ENCODE results near the gene CHI3L1. TPM values are rescaled to one million over a fixed set of nuclear protein-coding genes. Genes with fewer than 3 reads are reported as not detected.

Gene CHI3L1
- total RNA-seq, 1 experiment from 2014 or later, result not detected

DNA sequence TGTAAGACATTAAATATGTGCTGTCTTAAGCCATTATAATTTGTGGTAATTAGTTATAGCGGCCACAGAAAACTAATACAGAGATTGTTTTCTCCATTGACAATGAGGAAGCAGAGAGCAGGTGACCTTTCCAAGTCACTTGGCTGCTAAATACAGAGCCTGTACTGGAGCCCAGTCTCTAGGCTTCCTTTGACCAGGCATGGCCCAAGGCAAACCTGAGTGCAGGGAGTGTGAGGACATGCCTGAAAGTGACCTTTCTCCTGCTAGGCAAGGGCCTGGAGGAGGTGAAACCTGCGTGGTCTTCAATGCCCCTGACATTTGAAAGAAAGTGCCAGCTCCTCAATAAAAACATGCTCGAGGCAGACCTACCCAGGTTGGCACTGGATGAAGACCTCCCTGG is 12.5 kb upstream of the CHI3L1 start:
- no peaks in the 10 kb centered on the region for H3K4me1 ChIP-seq (ENCODE audit: insufficient read depth, low read length)
- H2AK5ac ChIP-seq (ENCODE audit: insufficient read length, low read length), result no peak overlapping the region
- no peak overlapping the region for H2BK120ac ChIP-seq (ENCODE audit: low read depth, low read length, poor library complexity, severe bottlenecking)
- no peak overlapping the region for H4K8ac ChIP-seq (replicated peaks; ENCODE audit: insufficient read length, low read depth, low read length)
- no peak for DNase-seq
- H4K5ac ChIP-seq (ENCODE audit: insufficient read length, low read depth, low read length), result no peak overlapping the region
- Mint-ChIP-seq H3K4me3 (no peak overlapping the region), H3K4me1 (peaks cover 2 to 7% of the 10 kb centered on the region in 2 experiments; a peak in 2 of 4 replicates), H3K9me3 (peaks cover 2 to 3% of the 10 kb centered on the region in 2 experiments; a peak in 3 of 5 replicates), H3K36me3 (ENCODE audit: insufficient read depth in 1 of 3, low read depth in 3 of 3) (no peaks in the 10 kb centered on the region), H3K27me3 (ENCODE audit: low read depth) (peaks cover 24% of the 10 kb centered on the region), H3K27ac (no peak overlapping the region)
- H3K4ac ChIP-seq (ENCODE audit: low read depth, low read length), result no peak overlapping the region
- H2BK20ac ChIP-seq (ENCODE audit: low read depth, low read length, poor library complexity, severe bottlenecking), result no peak overlapping the region
- H3K23ac ChIP-seq (ENCODE audit: insufficient read length, low read depth, low read length), result no peak overlapping the region
- no peak for TF ChIP-seq CTCF (conservative IDR thresholded peaks at IDR 0.05)
- H3K27me3 ChIP-seq (ENCODE audit: insufficient read depth, low read length), result peaks cover 2% of the 10 kb centered on the region; the same call in 1 of the 2 replicates
- no peak overlapping the region for H3K56ac ChIP-seq (ENCODE audit: insufficient read length, low read depth, low read length)
- H3K18ac ChIP-seq (ENCODE audit: insufficient read length, low read depth, low read length), result no peak overlapping the region
- H3K79me1 ChIP-seq (ENCODE audit: insufficient read depth, low read depth, low read length, poor library complexity, severe bottlenecking), result no peaks in the 10 kb centered on the region
- H3K4me2 ChIP-seq (ENCODE audit: insufficient read depth, insufficient read length, low read length), result no peak overlapping the region
- no peak overlapping the region for H4K91ac ChIP-seq (ENCODE audit: insufficient read length, low read depth, low read length)
- no peak overlapping the region for H2BK15ac ChIP-seq (ENCODE audit: low read depth, low read length)
- H2BK12ac ChIP-seq (ENCODE audit: insufficient read length, low read depth, low read length), result no peak overlapping the region
- no peak overlapping the region for H3T11ph ChIP-seq (ENCODE audit: low read length)
- no peak overlapping the region for H2BK5ac ChIP-seq (ENCODE audit: insufficient read length, low read length)
- WGBS (ENCODE audit: extremely low coverage, insufficient read length, low lambda C conversion rate), result no CpG with 5 or more reads among the region's 3 CpGs
- H3K27ac ChIP-seq (ENCODE audit: insufficient read length, low read depth, low read length), result no peak overlapping the region
- no peak overlapping the region for H3K14ac ChIP-seq (ENCODE audit: insufficient read depth, low read length)
- H3K9me3 ChIP-seq (ENCODE audit: control insufficient read depth, low read depth, low read length), result no peaks in the 10 kb centered on the region
- no peaks in the 10 kb centered on the region for H3K79me2 ChIP-seq (ENCODE audit: insufficient read depth, low read length)
- H3K23me2 ChIP-seq (ENCODE audit: insufficient read length, low read depth, low read length, poor library complexity, severe bottlenecking), result no peaks in the 10 kb centered on the region
- no peak overlapping the region for H2AFZ ChIP-seq (ENCODE audit: low read length)
- H4K20me1 ChIP-seq (ENCODE audit: control insufficient read depth, insufficient read depth, insufficient read length), result no peaks in the 10 kb centered on the region
- no peak overlapping the region for H3K9ac ChIP-seq (ENCODE audit: extremely low read depth, insufficient read length, low read length)
